NOMO-1 treated with dmso at 0.1 percent for 144 hours (cell line): ENCODE measurements around the gene C1orf21.

Experiments used
- DNase-seq: peaks from one replicate; lab custom pipeline; 2025; ENCODE audit not compliant: unreplicated experiment; lab: John Stamatoyannopoulos, UW

The C1orf21 gene

DNA sequence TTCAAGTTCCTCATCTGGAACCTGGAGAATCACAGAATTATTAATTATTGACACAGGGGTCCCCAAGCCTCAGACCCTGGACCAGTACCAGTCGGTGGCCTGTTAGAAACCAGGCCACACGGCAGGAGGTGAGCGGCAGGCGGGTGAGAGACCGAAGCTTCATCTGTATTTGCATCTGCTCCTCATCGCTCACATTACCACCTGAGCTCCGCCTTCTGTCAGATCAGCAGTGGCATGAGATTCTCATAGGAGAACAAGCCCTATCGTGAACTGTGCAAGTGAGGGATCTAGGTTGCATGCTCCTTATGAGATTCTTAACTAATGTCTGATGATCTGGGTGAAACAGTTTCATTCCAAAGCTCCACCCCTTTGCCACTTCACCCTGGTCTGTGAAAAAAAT lies 125.9 kb downstream of the C1orf21 start:
- no peak for DNase-seq

DNA sequence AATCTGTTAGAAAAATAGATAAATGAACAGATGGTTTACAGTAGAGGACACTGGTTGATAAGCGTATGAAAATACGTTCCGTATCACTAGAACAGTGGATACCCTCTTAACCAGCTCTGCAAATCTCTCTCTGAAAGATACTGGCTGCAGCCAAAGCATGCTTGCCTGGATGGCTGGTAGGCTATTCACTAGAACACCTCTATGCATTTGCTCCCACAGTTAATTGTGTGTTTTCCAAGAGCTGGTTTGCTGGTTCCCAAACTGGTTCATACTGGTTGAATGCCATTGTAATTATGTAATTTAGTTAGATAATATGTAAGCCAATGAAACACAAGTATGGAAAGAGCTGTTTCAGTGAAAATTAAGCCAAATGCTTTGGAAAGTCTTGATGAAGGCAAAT lies 126.6 kb downstream of the C1orf21 start:
- no peak for DNase-seq

DNA sequence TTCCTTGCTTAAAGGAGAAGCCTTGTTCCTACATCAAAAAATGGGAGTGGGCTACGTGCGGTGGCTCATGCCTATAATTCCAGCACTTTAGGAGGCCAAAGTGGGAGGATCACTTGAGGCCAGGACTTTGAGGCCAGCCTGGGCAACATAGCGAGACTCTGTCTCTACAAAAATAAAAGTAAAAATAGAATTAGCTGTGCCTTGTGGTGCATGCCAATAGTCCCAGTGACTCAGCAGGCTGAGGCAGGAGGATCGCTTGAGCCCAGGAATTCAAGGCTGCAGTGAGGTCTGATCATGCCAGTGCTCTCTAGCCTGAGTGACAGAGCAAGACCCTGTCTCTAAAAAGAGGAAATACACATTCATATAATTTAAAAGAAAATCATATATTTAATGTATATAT lies 127.1 kb downstream of the C1orf21 start:
- DNase-seq: no peak

DNA sequence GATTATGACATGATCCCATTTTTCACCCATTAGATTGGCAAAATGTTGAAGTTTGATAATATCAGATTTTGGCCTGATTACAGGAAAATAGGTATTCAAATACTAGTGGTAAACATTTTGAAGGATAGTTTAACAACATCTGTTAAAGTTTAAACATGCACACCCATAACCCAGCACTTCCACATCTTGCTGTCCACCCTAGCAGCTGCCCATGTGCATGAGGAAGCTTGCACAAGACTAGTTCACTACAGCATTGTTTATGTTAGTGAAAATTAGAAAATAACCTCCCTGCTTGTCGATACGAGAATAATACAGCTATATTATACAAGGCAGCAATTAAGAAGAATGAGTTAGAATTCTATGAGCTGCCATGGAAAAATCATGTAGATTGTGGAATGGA lies 127.6 kb downstream of the C1orf21 start:
- DNase-seq: no peak

DNA sequence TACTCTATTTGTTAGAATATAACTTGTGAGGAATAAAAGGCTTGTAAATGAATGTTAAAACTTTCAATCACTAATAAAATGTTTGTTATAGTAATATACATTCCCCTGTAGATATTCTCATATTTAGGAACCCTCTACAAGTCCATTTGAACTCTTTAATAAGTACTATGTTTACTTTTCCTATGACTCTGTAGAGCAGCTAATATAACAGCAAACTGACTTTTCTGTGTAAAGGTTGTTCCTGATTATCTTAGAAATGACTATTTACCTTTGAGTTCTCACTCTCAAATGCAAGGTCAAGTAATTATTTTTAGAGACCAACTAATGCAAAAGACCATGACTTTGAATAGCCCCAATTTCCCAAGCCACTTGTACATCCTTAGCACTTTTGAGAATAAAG lies 130.3 kb downstream of the C1orf21 start:
- no peak for DNase-seq

DNA sequence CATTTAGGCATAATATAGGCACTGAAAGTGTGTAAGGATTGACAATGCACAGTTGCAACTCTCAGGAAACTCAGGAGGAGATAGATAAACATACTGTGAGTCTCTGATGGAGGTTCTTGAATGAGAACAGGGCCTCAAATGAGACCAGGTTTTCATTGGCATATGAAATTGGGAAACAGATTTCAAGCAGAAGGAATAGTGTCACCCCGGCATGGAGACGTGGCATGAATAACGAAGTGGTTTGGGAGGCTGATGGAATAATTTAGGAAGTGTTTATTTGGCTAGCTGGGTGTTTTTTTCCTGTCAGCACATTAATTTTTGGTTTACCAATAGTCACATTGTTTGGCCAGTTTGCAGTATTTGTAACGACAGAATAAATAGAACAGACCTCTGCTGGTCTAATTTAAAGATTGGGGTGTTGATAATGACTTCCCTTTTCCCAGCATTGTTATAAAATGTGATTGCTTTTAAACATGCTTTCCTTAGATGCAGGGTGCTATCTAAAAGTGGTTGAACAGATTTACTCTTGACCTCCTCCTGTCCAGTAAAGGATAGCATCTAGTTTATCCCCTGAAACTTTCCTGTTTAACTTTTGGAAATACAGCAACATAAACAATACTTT lies 132.0 kb downstream of the C1orf21 start:
- DNase-seq: no peak

DNA sequence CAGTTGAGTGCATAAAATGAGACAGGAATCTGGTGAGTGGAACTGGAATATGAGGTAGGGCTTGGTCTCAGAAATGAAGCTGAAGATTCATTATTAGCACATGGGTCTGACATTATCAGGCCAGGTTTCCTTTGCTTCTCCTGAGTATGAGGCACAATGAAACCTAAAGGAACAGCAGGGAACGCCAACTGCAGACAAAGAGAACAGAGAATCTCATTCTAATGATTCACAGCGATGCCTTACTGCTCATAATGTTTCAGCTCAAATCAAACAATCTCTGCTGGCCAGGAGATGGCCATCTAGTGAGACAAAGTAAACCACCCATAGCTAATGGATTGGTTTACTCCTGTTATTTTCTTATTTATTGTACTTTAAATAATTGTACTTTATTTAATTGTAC lies 133.5 kb downstream of the C1orf21 start:
- DNase-seq: no peak

DNA sequence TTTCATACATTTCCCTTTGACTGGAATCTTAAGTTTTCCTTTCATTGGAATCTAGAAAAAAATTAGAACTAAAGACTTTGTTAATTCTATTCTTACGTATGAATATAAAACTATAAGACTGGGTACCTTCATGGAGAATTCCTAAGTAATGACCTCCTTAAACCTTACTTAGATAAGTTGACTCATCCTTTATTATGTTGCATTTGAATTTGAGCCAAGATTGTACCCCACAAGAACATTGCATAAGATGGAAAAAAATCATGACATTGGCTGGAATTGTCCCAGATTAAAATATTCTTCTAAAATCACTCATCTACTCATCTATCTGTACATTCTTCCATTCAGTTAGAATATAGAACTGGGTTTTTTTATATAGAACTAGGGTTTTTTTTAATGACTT lies 137.4 kb downstream of the C1orf21 start:
- no peak for DNase-seq

DNA sequence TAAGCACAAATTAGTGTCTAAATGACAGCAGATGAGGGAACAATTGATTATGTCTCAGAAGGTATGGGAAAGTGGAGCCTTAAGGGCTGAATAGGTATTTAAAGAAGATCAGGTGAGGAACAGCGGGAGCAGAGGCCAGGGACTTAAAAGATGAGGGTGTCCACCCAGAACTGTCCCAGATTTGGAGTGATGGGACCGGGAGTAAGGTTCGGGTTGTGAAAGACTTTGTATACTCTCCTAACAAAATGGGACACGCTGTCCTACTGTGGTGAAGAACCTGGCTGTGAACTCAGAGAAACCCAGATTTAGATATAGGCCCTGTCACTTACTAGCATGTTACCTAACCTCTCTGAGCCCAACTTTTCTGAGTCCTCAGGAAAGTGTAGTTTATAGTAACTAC lies 140.6 kb downstream of the C1orf21 start:
- no peak for DNase-seq

DNA sequence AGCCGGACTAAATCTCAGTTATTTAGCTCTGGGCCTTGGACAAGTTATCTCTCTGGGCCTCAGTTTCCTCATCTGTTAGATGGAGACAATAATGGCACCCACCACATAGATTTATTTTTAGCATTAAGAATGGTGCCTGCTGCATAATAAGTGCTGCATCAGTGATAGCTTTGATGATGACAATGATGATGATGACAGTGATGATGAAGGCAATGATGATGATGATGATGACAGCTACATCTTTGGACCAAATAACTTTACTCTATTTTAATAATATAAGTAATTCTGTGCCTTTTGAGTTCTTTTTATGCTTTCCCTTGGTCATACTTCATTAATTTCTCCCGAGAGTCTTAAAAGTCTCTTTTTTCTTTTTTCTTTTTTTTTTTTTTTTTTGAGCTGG lies 143.4 kb downstream of the C1orf21 start:
- no peak for DNase-seq

DNA sequence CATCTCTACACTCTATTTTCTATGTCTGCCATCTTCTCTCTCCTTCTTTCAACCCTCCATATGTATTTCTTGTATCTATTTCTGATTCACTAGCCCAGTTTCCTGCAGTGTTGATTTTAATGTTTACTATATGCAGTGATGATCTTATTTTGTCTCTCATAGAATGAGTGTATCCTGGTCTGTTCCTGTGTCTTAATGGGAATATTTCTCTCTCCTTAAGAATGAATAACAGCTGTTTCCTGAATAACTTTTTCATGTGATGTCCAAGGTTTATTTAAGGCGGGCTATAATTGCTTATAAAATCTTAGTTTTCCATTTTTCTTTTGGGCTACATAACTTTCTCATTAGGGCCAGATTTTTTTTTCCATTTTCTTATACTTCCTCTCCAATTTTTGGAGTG lies 144.5 kb downstream of the C1orf21 start:
- DNase-seq: no peak

DNA sequence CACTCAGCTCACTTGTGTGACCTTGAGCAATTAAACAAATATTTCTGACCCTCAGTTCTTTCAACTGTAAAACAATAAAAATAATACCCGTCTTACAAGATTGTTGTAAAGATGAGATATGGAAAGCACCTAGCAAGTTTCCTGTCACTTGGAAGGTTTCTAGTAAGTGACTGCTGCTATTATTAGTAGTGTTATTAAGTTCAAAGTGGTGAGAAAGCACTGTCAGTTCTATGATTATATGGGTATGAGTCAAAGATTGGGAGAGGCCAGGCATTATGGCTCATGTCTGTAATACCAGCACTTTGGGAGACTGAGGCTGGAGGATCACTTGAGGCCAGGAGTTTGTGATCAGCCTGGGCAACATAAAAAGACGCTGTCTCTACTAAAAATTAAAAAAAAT lies 145.4 kb downstream of the C1orf21 start:
- DNase-seq: no peak

DNA sequence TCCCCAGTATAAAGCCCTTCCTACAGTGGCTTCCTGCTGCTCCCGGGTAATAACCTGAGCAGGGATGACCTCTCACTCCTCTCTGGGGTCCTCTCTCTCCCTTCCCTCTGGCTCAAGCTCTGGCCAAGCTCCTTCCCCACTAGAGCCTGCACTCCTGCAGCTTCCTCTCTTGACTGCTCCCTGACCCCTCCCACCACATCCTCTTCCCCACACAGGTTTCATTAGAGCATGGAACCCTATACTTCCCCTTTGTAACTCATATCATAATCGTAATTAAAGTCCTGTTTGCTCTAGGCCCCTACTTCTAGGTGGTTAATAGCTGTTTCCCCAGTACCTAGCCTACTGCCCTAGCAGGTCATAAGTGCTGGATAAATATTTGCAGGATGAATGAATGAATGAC lies 146.2 kb downstream of the C1orf21 start:
- DNase-seq: peak; percentile 74

DNA sequence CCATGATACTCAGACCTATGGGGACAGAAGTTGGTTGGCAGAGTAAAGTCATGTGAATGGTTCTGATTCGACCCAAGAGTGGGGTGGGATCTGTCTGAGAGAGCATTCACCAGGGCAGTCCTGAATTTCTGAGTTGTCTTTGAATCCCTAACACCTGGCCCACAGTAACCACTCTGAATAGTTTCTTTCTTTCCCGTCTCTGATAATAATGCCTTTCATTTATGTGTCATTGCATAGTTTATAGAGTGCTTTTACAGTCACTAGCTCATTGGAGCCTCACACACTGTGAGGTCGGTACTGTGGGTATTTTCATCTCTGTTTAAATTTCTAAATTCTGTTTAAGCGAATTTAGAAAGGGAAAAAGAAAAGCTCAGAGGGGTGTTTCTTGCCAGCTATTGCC lies 147.1 kb downstream of the C1orf21 start:
- DNase-seq: no peak

DNA sequence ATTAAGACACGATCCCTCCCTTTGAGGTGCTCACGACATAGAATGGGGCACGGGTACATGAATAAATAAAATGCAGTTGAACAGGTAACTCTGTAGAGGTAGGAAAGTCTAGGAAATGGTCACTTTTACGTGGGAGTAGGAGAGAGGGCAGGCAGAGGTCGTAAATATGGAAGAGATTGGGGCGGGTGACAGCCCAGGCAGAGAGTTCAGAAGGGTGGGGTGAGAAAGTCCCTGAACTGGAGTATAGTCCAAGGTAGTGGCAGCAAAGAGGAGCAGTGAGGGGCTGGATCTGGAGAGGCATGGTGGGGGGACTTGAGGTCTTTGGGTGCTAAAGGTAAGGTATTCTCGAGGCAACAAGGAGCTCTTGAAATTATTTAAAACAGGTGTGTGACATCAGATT lies 147.9 kb downstream of the C1orf21 start:
- no peak for DNase-seq

DNA sequence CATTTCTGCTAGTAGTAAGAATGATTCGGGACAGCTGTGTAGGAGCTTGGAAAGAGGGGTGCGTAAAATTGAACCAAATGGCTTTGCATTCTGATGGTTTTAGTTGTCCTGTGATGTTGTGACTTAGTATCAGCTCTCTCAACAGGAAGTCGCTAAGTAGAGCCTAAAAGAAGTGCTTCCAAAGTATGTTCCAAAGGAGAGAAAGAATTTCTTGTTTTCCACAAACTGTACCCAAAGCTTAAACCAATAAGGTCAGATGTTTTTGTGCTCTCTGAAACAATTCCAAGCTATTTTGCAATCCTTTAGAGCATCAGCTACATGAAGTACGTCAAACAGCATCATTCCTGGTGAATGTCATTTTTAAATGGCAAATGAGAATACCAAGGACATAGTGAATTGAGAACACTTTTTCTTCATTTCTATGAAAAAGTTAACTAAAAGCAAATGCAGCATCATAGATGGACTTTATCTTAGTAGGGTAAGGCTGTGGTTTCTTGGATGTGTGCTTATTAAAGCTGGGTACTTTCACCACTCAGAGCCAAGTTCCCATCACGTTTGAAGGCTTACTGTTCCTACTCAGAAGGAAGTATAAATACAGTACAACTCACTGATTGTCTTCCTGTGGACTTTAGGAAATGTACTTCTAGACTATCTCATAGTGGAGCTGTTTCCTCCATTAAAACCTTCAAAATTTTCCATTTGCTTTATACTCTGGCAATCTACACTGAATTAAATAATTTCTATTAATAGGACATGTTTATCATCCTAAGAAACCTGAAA lies 148.6 kb downstream of the C1orf21 start:
- no peak for DNase-seq

DNA sequence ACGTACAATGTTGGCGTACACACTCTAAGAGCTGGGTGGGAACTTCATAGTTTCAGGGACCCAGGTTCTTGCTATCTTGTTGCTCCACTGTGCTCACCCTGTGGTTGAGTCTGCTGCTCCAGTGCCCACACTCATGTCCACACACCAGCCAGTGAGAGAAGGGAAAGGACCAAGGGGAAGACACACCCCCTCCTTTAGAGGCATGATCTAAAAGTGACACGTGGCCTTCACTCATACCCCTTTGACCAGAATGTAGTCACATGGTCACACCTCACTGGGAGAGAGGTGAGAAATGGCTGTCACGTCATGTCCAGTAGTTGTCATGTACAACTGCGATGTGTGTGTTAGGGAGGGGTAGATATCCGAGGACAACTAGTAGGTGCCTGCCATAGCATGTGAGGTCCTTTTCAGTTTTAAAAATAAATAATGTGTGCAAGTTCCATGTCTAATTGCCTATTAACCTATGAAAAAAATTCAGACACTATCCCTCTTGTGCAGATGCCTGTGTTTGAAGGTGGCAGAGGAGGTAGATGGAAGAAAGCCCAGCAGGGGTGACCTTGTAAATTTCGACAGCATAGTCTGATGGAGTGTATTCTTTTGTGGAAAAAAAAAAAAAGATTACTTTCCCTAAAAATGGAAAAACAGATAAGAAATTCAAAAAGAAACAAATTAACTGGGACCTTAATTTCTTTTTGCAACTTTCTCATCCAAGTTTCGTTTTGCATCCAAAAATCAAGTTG lies 149.6 kb downstream of the C1orf21 start:
- DNase-seq: no peak

DNA sequence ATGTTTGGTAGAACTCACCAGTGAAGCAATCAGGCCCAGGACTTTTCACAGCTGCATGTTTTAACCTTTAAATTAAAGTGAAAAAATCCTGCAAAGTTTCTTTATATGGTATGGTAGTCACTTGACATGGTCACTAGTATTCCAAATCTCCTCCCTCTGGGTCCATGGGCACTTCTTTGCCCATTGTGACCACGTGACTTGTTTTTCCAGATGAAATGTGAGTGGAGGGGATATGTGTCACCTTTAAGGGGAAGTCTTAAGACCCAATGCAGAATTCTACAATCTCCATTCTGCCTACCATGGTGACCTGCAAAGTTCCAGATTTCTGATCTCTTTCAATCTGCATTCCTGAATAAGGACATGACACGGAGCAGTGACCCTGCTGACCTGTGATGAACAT lies 152.8 kb downstream of the C1orf21 start:
- DNase-seq: no peak

DNA sequence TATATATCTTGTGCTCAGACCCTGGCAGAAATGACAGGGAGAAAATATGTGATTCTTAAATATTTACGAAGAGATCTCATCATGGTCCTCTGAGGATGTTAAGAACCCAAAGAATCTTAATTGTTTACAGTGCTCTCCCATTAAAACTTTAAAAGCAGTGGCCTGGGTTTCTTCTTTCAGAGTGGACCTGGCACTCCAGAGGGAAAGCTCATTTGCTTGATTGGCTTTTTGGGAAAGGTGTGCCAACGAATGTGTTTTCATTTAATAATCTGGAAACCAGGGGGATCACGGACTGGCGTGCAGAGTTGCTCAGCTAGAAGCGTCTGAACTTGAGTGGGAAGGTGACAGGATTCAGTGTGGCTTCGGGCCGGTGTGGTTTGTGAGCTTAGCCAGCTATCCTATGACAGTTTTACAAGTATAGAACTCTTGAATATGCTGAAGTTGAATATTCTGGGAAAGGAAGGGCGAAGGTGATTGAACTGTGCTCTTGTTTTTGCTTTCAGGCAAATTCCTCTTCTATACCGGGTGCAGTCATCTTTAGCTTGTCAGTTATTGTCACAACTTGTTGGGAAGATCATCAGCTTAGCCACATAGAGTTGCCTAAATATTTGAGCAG lies 154.8 kb downstream of the C1orf21 start:
- no peak for DNase-seq

DNA sequence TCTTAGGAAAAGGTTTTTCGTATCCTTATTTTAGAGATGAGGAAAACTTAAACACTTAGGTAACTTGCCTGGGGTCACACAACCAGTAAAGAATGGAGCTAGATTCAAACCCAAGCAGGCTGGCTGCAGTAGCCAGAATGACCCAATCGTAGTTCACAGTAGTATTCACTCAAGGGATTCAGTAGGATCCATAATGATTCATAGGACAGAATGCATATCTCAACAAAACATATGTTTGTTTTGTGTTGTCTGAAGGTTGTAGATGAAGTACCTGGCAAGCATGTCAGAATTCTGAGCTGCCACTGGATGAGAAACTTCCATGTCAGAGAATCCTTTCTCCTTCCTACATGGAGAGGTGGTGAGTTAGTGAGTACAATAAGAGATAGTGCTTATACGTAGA lies 155.5 kb downstream of the C1orf21 start:
- no peak for DNase-seq

DNA sequence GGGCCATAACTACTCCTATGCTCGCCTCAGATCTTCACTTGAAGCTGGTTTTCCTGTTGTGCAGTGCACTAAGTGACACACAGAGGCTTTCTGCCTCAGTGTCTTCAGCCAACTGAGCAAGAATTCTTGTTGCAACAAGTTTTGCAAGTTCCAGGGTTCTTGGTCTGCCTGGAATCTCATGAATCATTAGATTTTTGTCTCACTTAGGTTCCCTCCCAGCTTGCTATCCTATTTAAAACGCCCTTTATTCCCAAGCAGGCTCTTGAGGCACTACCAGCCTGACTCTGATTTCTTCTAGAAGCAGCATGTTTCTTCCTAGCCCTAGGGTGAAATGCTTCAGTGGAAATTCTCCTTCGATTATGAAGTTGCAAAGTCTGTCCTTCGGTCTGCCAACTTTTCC lies 158.8 kb downstream of the C1orf21 start:
- no peak for DNase-seq

DNA sequence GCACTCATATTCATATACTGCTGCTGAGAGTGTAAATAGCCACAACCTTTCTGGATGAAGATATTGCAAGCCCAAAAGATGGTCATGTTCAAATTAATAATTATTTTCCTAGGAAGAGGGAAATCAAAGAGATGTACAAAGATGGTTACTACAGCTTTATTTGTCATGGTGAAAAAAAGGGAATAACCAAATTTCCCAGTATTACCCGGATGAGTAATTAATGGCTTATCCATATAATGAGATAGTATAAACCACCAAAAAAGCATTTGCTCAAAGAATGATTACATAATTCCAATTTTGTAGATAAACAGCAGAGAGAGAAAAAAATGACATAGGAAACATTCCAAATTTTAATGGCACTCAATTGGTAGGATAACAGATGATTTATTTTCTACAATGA lies 165.6 kb downstream of the C1orf21 start:
- DNase-seq: no peak
